ENCODE data around the gene ENPP3. TPM values are rescaled to one million over a fixed set of nuclear protein-coding genes. Genes with fewer than 3 reads are reported as not detected.
A peak's percentile ranks its signal among the peaks of the same experiment; 100 is the strongest.

The ENPP3 gene
- total and polyA plus RNA-seq, 2 of the 13 experiments (the other 11 are each of a cell fraction or from before 2014, with no cell fraction given), result 40.0 to 75.4 TPM

GRCh38 chr6:131627724-131628682 is 9.1 kb upstream of the ENPP3 start, which contains the start of gene MED23 (continued):
- TF ChIP-seq BRD4 (CRISPR knock-in tag; IDR thresholded peaks at IDR 0.05) (peak; percentile 98), ESRRA (CRISPR knock-in tag; IDR thresholded peaks at IDR 0.05; ENCODE audit: low read depth) (peak; percentile 92), MAFK (conservative IDR thresholded peaks at IDR 0.05 in 1 of 2, IDR thresholded peaks at IDR 0.05 in 1 of 2; ENCODE audit: low read length in 2 of 2) (peak in 1 of 2 experiments; percentile 38; a peak in 1 of 4 replicates), NCOR1 (IDR thresholded peaks at IDR 0.05; ENCODE audit: borderline replicate concordance, low read length) (peak; percentile 79; the same call in 1 of the 2 replicates), MIXL1 (CRISPR knock-in tag; IDR thresholded peaks at IDR 0.05) (peak; percentile 96), CBX2 (IDR thresholded peaks at IDR 0.05; ENCODE audit: low read depth, low read length) (peak; percentile 61; the same call in 1 of the 2 replicates), CBX2 (CRISPR knock-in tag; IDR thresholded peaks at IDR 0.05; ENCODE audit: low read depth) (peak; percentile 89), BCL6 (CRISPR knock-in tag; IDR thresholded peaks at IDR 0.05) (peak; percentile 84), ZNF674 (CRISPR knock-in tag; IDR thresholded peaks at IDR 0.05; ENCODE audit: low read depth) (no peak), ZNF30 (CRISPR knock-in tag; IDR thresholded peaks at IDR 0.05) (0 out of 2 replicates have a peak, but pooled peaks have one; percentile 58), IRF2 (CRISPR knock-in tag; IDR thresholded peaks at IDR 0.05) (peak; percentile 100), ZNF660 (CRISPR knock-in tag; IDR thresholded peaks at IDR 0.05; ENCODE audit: borderline replicate concordance, low read depth) (no peak), ATF1 (CRISPR knock-in tag; IDR thresholded peaks at IDR 0.05) (peak; percentile 75), ARNT (IDR thresholded peaks at IDR 0.05) (no peak), GATA4 (IDR thresholded peaks at IDR 0.05; ENCODE audit: borderline replicate concordance, low read depth) (peak; percentile 82), ZNF382 (CRISPR knock-in tag; IDR thresholded peaks at IDR 0.05; ENCODE audit: borderline replicate concordance) (no peak), ATF7-NPFF (CRISPR knock-in tag; IDR thresholded peaks at IDR 0.05; ENCODE audit: low read depth) (peak; percentile 99), CTCF (CRISPR knock-in tag; IDR thresholded peaks at IDR 0.05) (peak; percentile 100)
- TF ChIP-seq, protein P1, sequence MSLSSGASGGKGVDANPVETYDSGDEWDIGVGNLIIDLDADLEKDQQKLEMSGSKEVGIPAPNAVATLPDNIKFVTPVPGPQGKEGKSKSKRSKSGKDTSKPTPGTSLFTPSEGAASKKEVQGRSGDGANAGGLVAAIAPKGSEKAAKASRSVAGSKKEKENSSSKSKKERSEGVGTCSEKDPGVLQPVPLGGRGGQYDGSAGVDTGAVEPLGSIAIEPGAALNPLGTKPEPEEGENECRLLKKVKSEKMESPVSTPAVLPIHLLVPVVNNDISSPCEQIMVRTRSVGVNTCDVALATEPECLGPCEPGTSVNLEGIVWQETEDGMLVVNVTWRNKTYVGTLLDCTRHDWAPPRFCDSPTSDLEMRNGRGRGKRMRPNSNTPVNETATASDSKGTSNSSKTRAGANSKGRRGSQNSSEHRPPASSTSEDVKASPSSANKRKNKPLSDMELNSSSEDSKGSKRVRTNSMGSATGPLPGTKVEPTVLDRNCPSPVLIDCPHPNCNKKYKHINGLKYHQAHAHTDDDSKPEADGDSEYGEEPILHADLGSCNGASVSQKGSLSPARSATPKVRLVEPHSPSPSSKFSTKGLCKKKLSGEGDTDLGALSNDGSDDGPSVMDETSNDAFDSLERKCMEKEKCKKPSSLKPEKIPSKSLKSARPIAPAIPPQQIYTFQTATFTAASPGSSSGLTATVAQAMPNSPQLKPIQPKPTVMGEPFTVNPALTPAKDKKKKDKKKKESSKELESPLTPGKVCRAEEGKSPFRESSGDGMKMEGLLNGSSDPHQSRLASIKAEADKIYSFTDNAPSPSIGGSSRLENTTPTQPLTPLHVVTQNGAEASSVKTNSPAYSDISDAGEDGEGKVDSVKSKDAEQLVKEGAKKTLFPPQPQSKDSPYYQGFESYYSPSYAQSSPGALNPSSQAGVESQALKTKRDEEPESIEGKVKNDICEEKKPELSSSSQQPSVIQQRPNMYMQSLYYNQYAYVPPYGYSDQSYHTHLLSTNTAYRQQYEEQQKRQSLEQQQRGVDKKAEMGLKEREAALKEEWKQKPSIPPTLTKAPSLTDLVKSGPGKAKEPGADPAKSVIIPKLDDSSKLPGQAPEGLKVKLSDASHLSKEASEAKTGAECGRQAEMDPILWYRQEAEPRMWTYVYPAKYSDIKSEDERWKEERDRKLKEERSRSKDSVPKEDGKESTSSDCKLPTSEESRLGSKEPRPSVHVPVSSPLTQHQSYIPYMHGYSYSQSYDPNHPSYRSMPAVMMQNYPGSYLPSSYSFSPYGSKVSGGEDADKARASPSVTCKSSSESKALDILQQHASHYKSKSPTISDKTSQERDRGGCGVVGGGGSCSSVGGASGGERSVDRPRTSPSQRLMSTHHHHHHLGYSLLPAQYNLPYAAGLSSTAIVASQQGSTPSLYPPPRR (CRISPR knock-in tag; IDR thresholded peaks at IDR 0.05; ENCODE audit: borderline replicate concordance), result peak; percentile 93
- TF ChIP-seq, protein P2, sequence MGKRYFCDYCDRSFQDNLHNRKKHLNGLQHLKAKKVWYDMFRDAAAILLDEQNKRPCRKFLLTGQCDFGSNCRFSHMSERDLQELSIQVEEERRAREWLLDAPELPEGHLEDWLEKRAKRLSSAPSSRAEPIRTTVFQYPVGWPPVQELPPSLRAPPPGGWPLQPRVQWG (CRISPR knock-in tag; IDR thresholded peaks at IDR 0.05; ENCODE audit: borderline replicate concordance, low read depth), result no peak
- TF ChIP-seq, protein P3, sequence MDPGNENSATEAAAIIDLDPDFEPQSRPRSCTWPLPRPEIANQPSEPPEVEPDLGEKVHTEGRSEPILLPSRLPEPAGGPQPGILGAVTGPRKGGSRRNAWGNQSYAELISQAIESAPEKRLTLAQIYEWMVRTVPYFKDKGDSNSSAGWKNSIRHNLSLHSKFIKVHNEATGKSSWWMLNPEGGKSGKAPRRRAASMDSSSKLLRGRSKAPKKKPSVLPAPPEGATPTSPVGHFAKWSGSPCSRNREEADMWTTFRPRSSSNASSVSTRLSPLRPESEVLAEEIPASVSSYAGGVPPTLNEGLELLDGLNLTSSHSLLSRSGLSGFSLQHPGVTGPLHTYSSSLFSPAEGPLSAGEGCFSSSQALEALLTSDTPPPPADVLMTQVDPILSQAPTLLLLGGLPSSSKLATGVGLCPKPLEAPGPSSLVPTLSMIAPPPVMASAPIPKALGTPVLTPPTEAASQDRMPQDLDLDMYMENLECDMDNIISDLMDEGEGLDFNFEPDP (CRISPR knock-in tag; conservative IDR thresholded peaks at IDR 0.05), result no peak
